Middle frontal gyrus (tissue), 1 donor: ENCODE data around the gene HSD17B11.
"Not testable (repeated sequence)": the region's sequence is repeated elsewhere in the genome, so short reads cannot be mapped to it uniquely, and the experiment has no call there.

Source experiments
- DNase-seq: peaks from one replicate; pipeline ENCODE4 v3.0.0-alpha.2; 2015; ENCODE audit warnings: low spot score; ENCODE audit errors: extremely low spot score

The HSD17B11 gene

DNA sequence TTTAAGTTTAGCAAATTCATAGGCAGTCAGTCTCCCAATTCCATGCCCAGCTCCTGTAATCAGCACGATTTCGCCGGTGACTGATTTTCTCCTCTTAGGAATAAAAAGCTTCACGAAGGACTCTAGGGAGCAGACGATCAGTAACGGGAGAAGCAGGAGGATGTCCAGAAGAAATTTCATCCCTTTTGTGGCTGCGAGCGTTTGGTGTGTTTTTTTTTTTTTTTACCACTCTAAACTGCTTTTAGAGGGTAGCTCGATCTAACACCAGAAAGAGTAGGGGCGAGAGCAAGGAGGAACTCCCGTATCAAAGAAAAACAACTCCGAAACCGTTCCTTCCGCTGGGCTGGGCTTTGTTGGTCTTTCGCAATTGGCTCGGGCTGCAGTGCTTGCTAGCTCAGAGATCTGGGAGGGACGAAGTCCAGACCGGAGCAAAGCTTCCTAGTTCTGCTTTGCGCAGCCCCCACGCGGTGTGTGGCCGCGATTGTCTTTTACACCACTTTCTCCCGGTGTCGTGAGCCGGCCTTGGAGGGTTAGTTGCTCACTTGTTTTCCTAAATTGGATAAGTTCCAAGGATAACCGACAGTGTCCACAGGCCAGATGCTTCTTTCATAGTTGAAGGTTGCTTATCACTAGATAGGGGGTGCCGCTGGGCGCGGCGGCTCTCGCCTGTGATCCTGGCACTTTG, at the start of gene HSD17B11:
Gene HSD17B11, minus strand, starts transcription at position 298 of the 685 bp plus-strand sequence. Its CDS starts 118 bp downstream, at position 180.
- peak; percentile 88 for DNase-seq

DNA sequence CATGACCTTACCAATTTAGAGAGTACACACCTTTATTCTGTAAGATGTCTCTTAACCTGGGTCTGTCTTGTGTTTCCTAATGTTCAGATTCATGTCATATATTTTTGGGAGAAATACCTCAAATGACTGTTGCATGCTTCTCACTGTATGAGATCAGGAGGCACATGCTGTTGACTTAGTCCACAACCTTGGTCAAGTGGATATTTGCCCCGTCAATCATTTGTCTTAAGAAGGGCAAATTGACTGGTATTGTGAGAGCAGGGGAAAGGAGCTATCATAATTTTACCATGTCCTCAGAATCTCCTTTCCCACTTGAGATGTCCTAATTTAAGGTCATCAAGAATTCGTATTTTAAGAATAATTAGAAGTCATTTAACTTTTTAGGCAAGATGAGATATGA, 42.4 kb upstream of the HSD17B11 start:
- DNase-seq = no peak

DNA sequence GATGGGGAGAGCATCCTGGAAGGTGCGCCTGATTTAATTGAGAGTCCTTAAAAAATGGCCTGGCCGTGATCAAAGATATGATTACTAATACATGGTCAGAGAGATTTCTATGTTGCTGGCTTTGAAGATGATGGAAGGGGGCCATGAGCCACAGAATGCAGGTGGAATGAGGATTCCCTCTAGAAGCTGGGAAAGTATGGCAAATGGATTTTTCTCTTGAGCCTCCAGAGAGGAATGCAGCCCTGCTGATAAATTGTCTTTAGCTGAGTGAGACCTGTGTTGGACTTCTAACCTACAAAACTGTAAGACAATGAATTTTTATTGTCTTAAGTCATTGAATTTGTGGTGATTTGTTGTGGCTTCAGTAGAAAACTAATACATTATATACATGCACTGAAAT, 39.0 kb upstream of the HSD17B11 start:
- DNase-seq = no peak

- no peak for DNase-seq
Observed at GRCh38 chr4:87428979-87429378, 38.0 kb upstream of the HSD17B11 start.

- DNase-seq = no peak
Observed at GRCh38 chr4:87427518-87427868, 36.5 kb upstream of the HSD17B11 start.

DNA sequence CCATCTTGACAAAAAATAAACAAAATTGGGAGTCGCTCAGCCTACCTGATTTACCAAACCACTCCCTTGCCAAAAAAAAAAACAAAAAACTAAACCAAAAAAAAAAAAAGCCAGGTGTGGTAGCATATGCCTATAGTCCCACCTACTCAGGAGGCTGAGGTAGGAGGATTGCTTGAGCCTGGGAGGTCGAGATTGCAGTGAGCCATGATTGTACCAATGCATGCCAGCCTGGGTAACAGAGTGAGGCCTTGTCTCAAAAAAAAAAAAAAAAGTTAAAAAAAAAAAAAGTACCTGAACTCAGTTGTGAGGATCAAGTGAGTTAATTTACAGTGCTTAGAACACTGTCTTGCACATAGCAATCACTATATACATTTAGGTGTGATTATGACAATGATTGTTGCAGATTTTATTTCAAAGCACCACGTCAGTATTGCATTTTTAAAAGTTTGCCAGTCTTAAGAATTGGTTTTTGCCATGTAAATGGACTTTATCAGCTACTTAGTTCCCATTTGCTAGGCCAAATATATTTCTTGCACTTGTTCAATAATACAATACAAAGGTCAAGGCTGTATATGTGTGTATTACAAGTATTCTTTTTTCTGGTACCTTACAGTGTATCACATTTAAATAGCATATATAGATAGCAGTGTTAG, 36.0 kb upstream of the HSD17B11 start:
- DNase-seq = no peak

- no peak for DNase-seq
Observed at GRCh38 chr4:87425711-87426110, 34.7 kb upstream of the HSD17B11 start.

DNA sequence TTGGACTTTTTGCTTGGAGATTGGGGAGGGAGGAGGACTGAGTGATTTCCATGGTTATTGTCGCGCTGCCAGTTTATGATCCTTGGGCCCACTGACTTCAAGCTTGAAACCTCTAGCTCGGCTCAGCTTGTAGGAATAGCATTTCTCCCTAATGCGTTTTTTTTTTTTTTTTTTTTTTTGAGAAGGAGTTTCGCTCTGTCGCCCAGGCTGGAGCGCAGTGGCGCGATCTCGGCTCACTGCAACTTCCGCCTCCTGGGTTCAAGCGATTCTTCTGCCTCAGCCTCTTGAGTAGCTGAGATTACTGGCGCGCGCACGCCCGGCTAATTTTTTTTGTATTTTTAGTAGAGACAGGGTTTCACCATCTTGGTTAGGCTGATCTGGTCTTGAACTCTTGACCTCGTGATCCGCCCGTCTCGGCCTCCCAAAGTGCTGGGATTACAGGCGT, 33.1 kb upstream of the HSD17B11 start:
- not testable (repeated sequence) for DNase-seq

GRCh38 chr4:87423317-87424098, 32.5 kb upstream of the HSD17B11 start:
- no peak for DNase-seq

GRCh38 chr4:87422104-87423052, 31.4 kb upstream of the HSD17B11 start, which contains the start of gene NUDT9:
Gene NUDT9 (plus strand): TSS chr4:87422573. CDS start chr4:87422906, 333 bp downstream.
- peak; percentile 92 for DNase-seq

DNA sequence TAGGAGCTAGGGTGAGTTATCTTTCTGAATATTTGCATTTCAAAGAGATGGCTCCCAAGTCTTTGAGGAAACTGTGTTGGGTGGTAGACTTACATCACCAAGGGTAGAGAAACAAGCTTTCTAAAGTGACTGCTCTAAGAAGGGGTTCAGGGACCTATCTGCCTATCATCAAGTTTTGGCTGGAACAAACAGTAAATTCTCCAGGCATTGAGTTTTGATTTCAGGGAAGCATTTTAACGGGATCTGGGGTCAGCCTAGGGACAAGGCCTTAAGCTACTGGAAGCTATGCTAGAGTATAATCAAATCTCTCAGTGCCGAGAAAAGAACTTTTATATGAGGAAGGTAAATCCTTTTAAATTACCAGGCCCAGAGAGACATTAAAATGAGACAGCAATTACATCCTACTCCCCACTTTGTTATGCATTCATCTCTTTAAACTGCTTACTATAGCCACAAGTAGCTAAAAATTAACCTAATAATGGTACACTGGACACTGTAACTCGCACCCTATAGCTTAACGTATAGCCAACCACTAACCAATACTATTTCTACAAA, 29.4 kb upstream of the HSD17B11 start:
- DNase-seq = no peak

- DNase-seq = no peak
Observed at GRCh38 chr4:87419578-87420249, 28.7 kb upstream of the HSD17B11 start.

GRCh38 chr4:87418410-87418809, 27.4 kb upstream of the HSD17B11 start:
- not testable (repeated sequence) for DNase-seq

DNA sequence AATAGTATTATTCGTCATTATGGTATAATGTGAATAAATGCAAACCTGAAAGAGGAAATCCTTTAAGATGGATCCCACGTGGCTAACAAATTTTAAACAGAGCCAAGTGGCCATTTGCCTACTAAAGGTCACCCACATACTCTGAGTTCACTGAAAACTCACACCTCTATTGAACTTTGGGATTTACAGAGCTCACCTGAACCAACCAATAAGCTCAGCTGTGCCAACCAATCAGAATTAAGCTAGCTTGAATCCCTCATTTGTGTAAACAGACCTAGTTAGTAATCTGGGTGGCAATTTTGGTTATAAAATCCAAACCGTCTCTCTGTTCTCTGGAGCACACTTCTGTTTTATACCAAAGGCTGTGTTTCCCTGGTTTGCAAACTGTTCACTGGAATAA, 26.0 kb upstream of the HSD17B11 start:
- DNase-seq = no peak

- no peak for DNase-seq
Observed at GRCh38 chr4:87414816-87415215, 23.8 kb upstream of the HSD17B11 start.

GRCh38 chr4:87410679-87411078, 19.7 kb upstream of the HSD17B11 start:
- no peak for DNase-seq

GRCh38 chr4:87410157-87410556, 19.2 kb upstream of the HSD17B11 start:
- DNase-seq = no peak

DNA sequence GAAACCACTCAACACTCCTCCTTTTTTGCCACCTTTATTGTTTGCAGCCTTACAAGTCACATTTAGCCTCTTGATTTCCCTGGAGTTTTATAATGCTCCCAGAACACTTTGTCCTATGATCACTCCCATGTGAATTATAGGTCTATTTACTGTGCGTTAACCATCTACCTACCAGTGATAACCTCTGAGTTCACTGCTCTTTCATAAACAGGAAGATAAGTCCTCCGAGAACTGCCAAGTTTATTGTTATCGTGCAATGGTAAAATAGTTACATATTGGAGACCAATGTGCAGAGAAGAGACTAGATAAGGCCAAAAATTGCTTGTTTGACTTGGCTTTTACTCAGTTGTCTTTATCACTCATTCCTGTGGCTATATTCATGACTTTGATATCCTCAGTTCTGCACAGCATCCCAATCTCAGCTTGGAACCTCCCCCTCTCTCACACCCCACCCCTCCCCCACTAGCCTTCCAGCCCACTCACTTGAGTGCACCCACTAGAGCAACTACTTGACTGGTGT, 18.5 kb upstream of the HSD17B11 start:
- DNase-seq = no peak

DNA sequence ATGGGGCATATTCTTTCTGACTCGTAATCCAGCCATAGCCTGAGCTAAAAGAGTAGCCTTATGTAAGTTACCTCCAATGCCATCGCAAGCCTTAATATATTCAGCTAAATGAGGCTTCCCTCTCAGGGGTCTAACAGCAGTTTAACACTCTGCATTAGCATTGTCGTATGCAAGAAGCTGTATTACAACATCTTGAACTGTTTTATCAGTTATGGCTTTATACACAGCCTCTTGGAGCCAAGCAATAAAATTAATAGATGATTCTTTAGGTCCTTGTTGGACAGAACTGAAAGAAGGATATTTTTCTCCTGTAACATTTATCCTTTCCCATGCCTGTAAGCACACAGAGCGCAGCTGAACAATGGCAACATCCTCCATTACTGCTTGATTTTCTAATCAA, 15.9 kb upstream of the HSD17B11 start:
- not testable (repeated sequence) for DNase-seq

DNA sequence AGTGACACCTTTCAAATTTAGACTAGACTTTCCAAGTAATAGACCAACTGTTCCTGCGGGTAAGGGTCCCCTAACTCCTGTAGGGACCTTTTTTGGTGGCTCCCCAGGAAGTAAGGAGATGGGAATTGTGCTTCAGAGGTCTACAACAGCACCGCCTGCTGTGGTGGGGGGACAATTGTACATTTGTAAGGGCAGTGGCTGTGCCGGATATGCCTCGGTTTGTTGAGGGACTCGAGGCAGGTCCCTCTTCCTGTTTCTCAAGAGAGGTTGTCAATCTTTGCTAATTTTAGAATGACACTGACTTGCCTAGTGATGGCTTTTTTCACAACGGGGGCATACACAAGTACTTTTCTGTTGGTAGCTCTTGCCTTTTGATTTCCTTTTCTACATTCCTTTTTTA, 15.5 kb upstream of the HSD17B11 start:
- no peak for DNase-seq
